KOPT-K1 (cell line): Measurements from ENCODE around the gene DIPK1C.

Experiments
- H3K27ac ChIP-seq: fragments of 200-600 bp; sonication (generic); 2 replicates; pipeline ENCODE4 v1.5.1; 2016; ENCODE audit warnings: antibody characterized with exemption, mild to moderate bottlenecking, low read depth, low read length; ENCODE audit not compliant: poor library complexity, severe bottlenecking
- H3K36me3 ChIP-seq: fragments of 200-600 bp; sonication (generic); 2 replicates; pipeline ENCODE4 v1.5.1; 2017; ENCODE audit warnings: antibody characterized with exemption, mild to moderate bottlenecking, low read length, moderate library complexity; ENCODE audit not compliant: insufficient read depth
- H3K9me3 ChIP-seq: fragments of 200-600 bp; sonication (generic); 2 replicates; pipeline ENCODE4 v1.5.1; 2017; ENCODE audit warnings: antibody characterized with exemption, low read length, mild to moderate bottlenecking; ENCODE audit not compliant: insufficient read depth, poor library complexity, severe bottlenecking

The DIPK1C gene

DNA sequence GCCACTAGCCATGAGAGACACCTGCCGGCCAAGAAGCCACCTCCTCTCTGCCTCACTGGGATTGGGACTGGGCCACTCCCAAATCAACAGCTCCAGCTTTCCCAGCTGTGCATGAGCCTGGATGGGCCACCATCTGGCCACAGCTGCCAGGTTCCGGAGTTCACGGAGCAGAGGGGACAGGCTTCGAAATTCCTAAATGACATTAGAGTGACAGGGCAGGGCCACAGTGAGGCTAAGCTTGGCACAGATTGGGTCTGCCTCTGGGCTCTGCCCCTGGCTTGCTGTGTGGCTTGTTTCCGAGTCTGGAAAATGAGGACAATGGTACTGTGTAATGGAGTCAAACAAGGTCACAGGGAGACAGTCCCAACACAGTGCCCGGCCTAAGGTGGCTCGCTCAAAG, 6.5 kb downstream of the DIPK1C start:
- no peaks in the 10 kb centered on the region for H3K36me3 ChIP-seq
- H3K9me3 ChIP-seq, result no peaks in the 10 kb centered on the region
- H3K27ac ChIP-seq, result no peak overlapping the region

DNA sequence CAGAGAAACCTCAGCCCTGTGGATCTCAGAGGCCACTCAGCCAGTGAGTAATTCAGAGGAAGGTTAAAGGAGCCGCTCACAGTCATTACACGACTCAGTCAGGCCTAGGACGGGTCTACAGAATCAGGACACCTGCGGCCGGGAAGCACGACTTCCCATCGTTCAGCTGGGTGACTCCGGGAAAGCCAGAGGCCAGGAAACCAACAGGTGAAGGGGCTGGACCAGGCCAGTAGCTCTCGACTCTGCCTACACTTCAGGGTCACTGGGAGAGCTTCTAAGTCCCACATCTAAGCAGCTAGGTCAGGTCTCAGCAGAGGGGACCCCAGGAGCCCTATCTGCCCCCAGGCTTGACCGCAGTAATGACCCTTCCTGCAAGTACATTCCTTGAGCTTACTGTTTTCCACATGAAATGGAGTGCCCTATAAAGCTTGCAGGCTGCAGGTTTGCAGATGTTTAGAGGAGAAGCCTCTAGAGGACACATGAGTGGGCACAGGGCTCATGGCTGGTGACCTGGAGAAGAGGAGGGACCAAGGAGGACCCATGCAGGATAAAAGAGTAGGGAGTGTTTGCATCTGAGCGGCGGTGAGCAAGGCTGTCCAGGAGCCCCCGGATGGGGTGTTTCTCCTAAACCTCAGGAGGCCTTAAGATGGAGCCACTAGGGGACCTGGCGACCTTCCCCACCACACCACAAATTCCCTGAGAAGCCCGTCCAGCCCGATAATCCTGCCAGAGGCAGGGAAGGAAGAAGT, 9.5 kb downstream of the DIPK1C start:
- no peaks in the 10 kb centered on the region for H3K36me3 ChIP-seq
- no peaks in the 10 kb centered on the region for H3K9me3 ChIP-seq
- H3K27ac ChIP-seq, result no peak overlapping the region

DNA sequence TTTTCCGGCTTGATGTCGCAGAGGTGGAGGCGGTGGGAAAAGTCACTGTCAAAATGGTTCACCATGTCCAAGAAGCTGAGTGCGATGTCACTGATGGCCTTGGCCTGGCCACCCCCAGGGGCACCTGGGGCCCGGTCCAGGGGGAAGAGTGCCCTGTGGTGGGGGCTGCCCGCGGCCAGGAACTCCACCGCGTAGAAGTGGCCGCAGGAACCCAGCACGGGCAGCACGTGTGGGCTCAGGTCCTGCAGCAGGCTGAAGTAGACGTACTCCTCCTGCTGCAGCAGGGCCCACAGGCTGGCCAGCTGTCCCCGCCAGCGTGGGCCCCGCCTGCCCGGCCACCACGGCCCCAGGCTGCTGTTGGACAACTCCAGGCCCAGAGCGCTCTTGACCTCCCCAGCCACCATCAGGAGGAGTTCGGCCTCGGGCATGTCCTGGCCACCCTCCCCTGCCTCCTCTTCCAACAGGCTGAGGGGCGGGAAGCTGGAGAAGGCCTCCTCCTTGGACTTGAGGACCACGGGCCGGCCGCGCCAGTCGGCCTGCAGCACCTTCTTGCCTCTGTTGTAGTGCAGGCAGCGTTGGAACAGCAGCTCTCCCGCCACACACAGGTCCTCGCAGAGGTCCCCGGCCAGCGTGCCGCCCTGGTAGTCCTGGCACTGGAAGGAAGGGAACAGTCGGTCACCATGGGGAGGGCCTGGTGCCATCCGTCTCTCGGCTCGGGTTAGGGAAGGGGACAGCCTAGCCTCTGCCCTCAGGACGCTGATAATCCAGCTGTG, 10.3 kb downstream of the DIPK1C start:
- Histone ChIP-seq H3K9me3 (no peaks in the 10 kb centered on the region), H3K36me3 (no peaks in the 10 kb centered on the region), H3K27ac (no peak overlapping the region)

DNA sequence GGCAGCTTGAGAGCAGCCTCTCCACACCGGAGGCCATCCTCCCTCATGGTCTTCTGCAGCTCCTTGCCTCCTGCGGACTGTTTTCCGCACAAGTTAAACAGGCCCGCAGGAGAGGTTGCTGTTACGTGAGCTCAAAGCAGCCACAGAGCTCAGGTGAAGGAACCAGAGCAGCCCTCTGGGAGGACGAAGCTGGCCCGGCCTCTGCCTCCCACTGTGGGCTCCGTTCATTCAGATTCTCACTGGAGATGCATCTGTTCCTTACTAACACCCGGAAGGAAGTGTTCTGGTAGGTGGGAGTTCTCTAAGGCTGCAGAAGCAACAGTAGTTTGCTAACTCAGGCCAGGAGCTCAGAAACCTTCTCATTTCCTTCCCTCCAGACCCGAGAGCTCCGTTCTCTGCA, 10.9 kb downstream of the DIPK1C start:
- H3K9me3 ChIP-seq, result no peaks in the 10 kb centered on the region
- H3K27ac ChIP-seq, result no peak overlapping the region
- no peaks in the 10 kb centered on the region for H3K36me3 ChIP-seq

DNA sequence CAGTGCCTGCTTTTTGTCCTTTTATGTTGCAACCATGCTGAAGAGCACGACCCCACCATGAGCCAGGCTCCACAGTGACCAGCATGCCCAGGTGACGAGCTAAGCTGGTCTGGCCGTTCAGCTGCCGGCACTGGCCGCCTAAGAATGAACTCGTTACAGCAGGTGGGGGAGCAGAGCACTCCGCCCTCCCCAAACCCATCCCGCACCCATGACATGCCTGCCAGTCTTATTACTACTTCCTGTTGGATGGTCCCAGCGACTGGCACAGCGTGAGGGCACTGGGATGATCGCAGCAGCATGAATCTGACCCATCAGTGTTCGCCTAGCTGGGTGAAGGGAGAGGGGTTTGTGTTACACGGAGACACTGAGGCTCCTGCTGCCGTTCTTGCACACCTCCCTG, 11.5 kb downstream of the DIPK1C start:
- no peaks in the 10 kb centered on the region for H3K36me3 ChIP-seq
- H3K9me3 ChIP-seq, result no peaks in the 10 kb centered on the region
- H3K27ac ChIP-seq, result no peak overlapping the region

DNA sequence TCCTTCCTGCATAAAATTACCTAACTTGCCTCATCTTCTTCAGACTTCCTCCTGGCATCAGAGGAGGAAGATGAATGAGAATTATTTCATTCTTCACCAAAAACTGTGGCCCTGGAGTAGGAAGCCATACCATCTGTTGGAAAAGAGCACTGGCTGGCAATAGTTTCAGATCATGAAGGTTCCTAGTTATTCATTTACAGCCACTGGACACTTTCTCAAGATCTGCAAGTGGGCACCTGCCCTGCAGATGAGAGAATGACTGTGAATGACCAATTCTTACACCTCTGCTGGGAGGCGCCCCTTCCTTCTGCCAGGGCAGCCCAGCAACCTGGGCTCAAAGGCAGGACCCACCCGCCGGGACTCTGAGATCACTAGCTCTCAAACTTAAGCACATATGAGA, 13.0 kb downstream of the DIPK1C start:
- H3K27ac ChIP-seq, result no peak overlapping the region
- H3K9me3 ChIP-seq, result no peaks in the 10 kb centered on the region
- no peaks in the 10 kb centered on the region for H3K36me3 ChIP-seq

DNA sequence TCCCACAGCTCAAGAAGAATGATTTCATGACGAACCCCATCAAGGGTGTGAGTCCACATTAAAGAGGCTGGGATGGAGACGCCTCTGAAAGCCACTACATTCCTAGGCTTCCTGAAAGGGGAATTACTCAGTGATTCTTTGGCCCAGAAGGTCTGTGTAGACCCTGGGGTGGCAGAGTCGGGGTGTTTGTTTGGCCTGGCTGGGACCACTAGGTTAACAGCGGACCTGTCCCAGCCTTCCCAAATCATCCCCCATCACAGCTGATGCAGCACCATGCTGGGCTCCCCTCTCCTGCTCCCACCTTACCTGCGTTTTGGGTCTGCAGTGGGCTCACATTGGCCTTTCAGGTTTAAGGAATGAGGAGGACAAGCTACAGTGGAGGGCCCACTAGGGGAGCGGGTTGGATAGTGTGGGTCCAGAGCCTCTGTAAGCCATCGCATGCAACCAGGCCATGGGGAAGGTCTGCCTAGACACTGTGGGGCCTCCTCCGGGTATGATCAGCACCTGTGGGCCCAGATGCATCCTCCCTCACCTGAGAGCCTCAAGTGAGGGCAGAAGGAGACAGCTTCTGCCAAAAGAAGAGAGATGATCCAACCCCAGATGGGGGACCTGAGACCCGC, 16.2 kb downstream of the DIPK1C start:
- H3K27ac ChIP-seq, result no peak overlapping the region
- no peaks in the 10 kb centered on the region for H3K36me3 ChIP-seq

DNA sequence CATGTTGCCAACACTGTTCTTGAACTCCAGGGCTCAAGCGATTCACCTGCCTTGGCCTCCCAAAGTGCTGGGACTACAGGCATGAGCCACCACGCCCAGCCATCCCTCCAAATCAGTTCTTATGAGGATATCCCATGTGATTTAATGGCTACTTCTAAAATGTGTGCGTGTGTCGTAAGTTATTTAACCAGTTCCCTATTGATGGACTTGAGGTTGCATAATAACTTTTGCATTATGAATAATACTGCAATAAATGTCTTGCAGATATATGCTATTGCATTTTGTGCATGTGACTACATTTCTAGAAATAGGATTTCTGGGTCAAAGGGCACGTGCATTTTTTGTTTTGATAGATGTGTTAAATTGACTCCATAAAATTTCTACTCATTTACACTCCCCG, 19.0 kb downstream of the DIPK1C start:
- no peaks in the 10 kb centered on the region for H3K9me3 ChIP-seq
- no peaks in the 10 kb centered on the region for H3K36me3 ChIP-seq
- H3K27ac ChIP-seq, result no peak overlapping the region

More for the DNA sequence above, 16.2 kb downstream of the DIPK1C start:
- H3K9me3 ChIP-seq, result no peaks in the 10 kb centered on the region

DNA sequence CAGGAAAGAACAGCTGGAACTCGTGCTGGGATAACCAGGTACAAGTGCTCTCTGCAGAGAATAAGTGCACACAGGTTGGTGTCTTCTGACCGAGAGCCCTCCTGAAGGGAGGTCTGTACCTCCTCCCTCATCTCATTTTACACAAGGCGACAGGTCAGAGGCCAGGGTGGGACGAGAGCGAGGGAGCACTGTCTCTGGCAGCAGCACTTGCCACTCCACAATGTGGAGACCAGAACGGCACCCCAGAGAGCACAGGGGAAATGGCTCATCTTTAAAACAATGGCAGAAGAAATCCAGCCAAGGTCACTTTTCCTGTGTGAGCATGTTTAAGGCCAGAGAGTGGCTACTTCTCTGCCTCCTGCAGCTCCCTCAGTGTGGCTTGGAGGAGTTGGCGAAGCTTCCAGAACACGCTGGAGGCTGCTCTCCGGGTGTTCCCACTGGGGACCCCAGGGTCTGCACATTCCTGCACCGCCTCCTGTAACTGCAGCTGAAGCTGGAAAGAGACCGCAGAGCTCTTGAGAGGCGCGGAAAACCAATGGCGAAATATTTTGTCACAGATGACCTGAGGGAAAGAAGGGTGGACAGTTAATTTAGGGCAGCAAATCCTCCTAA, 20.8 kb downstream of the DIPK1C start:
- Histone ChIP-seq H3K9me3 (no peaks in the 10 kb centered on the region), H3K36me3 (no peaks in the 10 kb centered on the region), H3K27ac (no peak overlapping the region)

DNA sequence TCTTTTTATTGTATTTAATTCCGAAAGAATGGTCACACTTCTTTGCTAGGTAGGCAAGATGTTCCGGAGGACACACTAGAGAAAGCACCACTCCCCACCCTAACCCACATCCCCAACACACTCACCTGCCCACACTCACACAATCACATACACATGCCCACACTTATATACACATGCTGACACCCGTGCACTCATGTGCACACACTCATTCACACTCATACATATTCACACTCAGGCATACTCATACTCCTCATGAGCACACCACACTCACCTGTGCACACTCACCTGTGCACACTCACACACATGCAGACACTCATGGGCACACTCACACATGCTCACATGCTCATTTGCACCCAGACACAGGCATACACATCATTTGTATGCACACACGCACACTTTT, 21.4 kb downstream of the DIPK1C start:
- Histone ChIP-seq H3K36me3 (no peaks in the 10 kb centered on the region), H3K9me3 (no peaks in the 10 kb centered on the region), H3K27ac (no peak overlapping the region)

DNA sequence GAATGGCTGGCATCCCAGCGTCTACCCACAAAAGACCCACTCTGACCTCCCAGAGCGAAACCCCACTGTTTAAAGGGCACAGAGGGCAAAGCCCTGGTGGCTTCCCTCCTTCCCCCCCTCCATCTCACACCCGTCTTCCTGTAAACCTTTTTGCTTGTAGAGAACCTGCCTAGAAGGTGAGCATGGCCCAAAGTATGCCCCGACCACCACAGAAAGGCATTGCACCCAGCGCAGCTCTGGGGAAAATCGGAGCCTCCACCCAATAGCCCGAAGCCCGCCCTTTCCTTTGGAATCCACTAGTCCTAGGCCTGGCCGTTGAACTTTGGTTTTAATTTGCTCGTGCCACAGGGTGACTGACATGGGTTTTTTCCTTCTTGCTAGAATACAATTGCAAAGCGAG, 22.6 kb downstream of the DIPK1C start:
- Histone ChIP-seq H3K27ac (no peak overlapping the region), H3K9me3 (no peaks in the 10 kb centered on the region), H3K36me3 (no peaks in the 10 kb centered on the region)

DNA sequence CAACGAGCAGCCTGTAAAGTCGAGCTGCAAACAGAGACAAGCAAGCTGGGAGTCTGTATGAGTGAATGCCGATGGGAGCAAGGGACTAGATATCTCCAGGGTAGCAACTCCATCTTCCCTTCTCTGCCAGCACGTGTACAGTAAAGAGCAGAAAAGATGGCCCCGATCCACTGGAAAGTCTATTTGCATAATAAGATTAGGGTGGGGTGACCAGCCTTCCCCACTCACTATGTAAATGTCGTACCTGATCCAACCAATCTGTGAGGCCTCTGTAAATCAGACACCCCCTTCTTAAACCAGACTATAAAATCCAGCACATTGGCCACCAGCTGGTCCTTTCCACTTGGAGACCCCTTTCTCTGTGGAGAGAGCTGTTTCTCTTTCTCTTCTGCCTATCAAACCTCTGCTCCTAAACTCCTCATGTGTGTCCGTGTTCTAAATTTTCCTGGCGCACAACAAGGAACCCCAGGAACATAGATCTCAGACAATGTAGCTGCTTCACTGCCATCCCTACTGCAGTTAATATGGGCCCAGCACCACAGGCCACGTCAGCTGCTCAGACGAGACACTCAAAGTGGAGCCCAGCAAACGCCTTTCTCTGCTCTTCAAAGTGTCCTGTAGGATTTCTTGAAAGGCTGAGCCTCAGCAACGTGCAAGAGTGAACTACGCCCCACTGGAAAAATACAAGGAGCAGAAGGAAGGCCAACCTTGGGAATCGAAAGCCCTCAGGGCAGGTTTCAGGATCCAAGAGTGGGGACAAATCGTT, 26.1 kb downstream of the DIPK1C start:
- no peaks in the 10 kb centered on the region for H3K9me3 ChIP-seq
- no peak overlapping the region for H3K27ac ChIP-seq
- no peaks in the 10 kb centered on the region for H3K36me3 ChIP-seq

DNA sequence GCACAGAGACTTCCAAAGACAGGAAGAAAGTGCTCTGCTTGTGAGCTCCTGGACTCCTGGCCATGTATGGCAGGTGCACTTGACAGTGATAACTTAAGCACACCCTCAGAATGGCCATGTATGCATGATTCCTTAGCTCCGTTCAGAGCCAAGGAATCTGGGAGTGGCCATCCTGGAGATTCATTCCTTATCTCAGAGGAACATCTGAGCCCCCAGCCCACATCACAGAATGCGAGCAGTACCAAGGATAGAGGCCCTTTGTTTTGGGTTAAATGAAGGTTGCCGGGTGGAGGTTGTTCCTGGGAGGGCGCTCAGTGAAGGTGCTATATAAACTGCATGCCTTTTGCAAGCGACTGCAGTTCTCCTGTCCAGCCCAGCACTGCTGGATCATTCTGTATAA, 26.9 kb downstream of the DIPK1C start:
- H3K27ac ChIP-seq, result no peak overlapping the region
- no peaks in the 10 kb centered on the region for H3K36me3 ChIP-seq
- H3K9me3 ChIP-seq, result no peaks in the 10 kb centered on the region

DNA sequence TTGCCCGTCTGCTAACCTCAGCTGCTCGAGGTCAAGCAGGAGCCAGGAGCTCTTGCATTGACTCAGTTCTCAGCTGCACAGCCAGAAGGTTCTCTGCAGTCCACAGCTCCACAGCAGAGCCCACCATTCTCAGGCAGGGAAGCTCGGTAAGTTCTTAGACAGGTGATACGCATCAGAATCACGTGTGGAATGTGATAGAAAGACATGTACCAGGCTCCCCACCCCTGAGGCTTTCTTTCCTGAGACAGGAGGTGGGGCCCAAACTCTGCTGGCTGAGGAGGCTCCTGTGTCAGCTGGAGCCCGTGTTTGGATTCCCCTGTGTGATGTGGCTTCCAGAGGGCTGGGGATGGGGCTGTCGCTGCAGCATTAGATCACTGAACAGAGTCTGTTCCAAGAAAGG, 28.0 kb downstream of the DIPK1C start:
- Histone ChIP-seq H3K9me3 (no peaks in the 10 kb centered on the region), H3K27ac (no peak overlapping the region), H3K36me3 (no peaks in the 10 kb centered on the region)
